Nucleus accumbens (tissue), 56 donors: Measurements from ENCODE around the gene LHFPL2.
A peak's percentile ranks its signal among the peaks of the same experiment; 100 is the strongest.
"Not testable (repeated sequence)": the region's sequence is repeated elsewhere in the genome, so short reads cannot be mapped to it uniquely, and the experiment has no call there.

Source experiments
- DNase-seq, 56 donors: peaks; one replicate each; lab custom pipeline; 2025; lab: John Stamatoyannopoulos, UW

Gene LHFPL2

DNA sequence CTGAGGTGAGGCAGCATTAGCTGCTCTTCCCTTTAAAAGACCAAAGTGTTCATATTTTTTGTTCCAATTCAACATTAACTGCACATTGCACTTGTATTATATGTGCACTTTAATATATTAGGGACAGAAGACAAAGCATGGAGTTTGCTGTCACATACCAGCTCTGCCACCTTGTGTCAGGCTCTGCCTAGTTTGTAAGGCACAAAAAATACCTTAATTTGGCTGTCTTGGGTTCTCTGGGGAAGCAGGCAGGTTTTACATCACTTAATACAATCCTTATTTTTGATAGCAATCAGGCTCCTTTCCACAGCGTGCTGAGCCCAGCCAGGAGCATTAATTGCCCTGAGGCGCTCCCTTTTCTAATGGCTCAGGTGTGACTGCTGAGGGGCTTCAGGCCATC is 156.3 kb downstream of the LHFPL2 start:
- DNase-seq: peak in 3 of 56 donors; percentile 3 to 32 (median 23)

DNA sequence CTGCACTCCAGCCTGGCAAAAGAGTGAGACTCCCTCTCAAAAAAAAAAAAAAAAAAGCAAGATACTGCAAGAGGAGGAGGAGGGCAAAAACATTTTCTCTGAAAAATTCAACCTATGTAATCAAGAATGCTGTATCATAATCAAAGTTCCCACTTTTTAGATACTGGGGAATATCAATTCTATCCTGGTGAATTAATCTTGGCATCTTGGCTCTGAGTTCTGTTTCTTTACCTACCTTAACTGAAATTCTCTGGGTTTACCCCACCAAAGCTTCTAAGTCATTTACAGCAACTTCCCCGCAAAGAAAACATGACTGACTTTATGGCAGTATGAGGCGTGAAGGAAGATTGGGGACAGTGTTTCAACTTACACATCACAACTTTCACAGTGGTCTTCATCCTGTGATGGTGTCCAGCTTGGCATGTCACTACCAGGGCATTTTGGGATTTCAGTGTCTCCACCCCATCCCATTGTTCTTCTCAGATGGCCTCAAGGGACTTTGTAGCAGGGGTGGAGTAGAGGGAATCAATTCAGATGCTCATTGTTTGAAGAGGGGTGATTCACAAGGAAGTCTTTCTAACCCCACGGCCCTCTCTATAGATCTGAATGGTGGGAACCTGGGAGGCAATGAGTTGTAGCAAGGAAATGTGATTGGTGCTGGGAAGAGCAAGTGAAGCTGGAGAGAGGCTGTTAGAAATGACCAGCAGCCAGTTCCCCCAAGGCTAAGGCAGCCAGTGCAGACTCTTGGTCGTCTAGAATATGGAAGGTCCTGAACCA is 157.7 kb downstream of the LHFPL2 start:
- DNase-seq: no peak

DNA sequence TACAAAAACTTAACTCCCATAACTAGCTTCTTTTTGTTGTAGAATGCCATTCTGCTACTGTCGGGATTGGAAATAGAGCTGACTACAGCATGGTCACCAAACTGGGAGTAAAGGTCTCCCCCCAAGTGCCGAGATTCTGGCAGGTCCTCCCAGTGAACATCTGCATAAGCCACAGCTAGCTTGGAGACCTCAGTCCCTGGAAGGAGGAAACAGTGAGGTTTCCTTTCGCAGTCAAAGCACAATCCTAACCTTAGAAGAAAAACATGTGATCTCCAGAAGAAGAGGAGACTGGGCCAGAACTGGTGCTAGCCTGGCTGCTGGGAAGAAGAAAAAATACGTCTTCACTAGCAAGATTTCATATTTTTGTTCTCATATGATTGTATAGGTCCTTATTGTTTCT is 160.7 kb downstream of the LHFPL2 start:
- no peak for DNase-seq

DNA sequence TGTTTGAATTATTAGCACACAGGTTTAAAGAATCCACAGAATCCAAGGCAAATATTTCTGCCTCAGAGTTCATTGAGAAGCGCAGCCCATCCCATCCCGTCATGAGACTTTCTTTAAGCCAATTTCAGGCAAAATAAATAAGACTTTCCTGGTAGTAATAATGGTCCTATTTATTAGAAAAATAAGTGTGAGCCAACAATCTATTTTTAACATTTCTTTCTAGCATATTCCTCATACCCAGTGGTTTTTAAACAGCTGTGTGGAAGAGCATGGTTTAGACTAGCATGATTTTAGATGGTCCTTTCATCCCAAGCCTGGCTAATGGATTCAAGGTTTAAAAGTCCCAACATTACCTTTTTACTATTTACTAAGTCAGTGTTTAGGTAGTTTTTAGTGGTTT is 162.4 kb downstream of the LHFPL2 start:
- no peak for DNase-seq

DNA sequence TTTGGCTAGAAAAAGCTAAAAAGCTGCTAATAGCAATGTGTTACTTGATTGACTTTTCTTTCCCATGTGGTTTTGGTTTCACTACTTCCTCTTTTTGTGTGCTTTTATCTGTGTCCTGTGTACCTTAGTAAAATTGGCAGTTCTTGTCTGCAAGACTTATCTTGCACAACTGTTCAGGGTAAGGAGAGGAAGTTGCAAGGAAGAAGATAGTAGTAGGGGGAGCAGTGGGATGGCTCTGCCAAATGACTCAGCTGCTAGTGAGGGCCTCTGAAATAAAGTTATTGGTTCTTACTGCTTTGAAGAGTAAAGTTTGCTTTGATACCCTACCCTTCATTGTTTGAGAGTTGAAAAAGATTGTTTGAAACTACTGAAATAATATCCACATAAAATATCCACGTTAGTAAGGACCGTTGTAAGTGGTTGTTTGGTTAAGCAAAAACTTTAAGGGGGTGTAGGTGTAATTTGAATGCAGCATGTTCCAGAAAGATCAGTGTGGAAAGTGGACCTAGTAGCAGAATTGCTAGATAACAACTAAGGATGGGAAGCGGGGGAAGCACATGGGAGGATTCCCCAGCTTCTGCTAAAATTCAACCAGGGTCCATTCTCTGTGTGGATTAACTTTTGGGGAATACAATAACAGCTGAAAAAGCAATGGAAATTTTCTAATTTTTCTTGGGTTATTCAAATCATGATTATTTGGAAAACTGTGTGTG is 164.6 kb downstream of the LHFPL2 start:
- DNase-seq: peak in 1 of 56 donors; percentile 12

DNA sequence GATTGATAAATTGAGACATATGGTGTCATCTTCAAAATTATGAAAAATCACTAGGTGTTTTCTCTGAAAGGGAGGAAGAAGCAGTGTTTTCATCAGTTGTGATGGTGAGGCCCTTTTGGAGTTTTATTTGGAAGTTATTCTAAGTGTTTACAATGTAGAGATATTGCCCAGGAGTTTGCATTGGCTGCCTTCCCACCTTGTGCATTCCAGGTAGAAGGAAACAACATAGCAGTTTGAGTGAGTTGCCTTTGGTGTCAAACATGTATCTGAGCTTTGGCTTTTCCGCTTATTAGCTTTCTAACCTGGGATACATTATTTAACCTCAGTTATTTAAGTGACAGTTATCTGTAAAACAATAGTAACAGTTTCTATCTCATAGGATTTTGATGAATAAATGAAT is 165.6 kb downstream of the LHFPL2 start:
- DNase-seq: no peak

DNA sequence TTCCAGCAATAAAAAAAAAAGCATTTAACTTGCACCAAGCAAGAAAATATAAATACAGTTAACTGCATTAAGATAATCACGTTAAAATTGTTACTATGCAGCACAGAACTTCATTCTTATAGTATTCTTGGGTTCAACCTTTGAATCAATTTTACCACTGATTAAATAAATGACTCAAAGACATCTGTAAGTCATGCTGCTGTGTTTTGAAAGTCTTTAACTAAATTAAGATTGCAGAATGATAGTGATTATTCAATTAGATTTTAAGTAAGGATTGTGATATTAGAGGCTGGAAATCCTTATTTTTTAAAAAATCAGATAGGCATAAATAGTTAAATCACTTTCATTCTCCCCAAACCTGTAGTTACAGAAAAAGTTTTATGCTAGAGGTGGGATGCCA is 171.8 kb downstream of the LHFPL2 start:
- no peak for DNase-seq

DNA sequence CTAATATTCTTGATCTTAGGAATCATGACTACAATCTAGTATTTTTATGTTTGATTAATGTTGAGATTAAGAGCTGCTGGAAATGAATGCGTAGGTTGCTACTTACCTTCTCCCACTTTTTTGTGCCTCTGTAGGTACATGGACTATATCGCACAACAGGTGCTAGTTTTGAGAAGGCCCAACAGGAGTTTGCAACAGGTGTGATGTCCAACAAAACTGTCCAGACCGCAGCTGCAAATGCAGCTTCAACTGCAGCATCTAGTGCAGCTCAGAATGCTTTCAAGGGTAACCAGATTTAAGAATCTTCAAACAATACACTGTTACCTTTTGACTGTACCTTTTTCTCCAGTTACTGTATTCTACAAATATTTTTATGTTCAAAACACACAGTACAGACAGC is 173.2 kb downstream of the LHFPL2 start:
- no peak for DNase-seq

DNA sequence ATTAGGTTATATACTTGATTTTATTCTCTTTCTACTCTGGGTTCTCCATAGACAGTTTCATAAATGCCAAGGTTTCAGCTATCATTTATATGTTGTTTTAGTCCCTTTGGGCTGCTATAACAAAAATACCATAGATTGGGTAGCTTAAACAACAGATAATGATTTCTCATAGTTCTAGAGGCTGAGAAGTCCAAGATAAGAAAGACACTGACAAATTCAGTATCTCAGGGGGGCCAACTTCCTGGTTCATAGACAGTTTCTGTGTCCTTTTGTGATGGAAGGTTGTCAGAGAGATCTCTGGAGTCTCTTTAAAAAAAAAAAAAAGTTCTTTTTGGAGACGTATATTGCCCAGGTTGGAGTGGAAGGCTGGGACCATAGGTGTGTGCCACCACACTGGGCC is 174.8 kb downstream of the LHFPL2 start:
- no peak for DNase-seq

DNA sequence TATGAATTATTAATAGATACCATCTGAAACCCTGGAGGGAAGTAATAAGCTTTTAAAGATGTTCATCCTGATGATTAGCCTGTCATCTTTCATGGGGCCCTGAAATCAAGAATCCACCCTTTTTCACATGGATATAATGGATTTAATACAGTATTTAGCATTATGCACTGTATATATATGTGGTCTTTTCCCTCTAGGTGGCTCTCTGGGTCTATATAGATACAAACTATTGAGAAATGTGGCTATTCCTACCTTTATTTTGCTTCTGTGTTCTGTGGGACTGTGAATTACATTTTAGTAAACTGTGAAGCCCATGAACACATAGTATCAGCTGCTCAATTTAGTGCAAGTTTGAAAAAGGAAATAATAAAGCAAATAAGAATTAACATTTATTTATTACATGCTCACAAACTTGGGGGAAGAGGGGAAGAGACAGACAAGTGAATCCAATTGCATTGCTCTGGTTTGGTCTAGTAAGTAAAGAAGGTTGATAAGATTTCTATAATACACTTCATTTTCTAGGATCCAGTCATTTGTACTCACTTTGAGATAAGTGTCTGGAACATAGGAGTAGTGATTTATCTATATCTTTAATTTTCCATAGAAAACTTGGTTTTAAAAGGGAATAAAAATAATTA is 176.0 kb downstream of the LHFPL2 start:
- DNase-seq: no peak

DNA sequence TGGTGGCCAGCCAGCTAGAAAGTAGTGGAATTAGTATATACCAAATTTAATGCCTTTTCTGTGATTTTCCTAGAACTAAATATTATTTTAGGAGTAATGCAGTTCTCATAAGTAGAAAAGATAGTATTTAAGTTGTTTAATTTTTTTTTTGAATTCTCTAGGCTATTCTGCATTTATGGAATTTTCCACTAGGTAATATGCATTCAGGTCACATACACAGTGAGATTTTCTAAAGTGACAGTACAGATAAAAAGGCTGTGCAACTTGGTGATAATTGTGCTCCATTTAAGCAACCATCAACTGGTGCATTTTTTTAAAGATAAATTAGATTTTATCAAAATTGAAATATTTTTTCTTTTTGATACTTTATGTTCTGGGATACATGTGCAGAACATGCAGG is 176.7 kb downstream of the LHFPL2 start:
- DNase-seq: no peak

DNA sequence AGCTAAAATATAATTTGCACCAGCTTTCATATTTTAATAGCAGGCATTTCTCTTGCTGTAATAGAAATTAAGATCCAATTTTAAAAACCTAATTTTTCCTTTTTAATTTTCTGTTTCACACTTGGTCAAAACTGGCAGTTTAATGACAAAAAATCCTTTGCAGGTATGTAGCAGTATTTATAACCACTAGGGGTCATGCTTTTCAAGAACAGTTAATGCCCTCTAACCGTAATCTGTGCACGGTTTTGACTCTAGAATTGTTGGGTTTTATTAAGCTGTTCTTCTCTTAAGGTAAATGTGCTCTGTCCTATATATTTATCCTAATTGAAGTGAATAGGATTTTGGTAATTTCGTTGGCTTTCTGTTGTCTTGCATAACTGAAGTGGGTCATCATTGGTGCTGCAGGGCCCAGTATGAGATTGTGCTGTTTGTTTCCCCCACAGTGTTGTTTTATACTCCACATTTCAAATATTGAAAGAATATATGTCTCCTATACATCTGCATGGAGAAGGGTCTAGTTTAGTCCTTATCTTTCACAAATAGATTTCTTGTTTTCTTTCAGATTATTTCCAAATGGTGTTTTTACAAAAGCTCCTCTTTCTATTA is 180.7 kb downstream of the LHFPL2 start:
- no peak for DNase-seq

DNA sequence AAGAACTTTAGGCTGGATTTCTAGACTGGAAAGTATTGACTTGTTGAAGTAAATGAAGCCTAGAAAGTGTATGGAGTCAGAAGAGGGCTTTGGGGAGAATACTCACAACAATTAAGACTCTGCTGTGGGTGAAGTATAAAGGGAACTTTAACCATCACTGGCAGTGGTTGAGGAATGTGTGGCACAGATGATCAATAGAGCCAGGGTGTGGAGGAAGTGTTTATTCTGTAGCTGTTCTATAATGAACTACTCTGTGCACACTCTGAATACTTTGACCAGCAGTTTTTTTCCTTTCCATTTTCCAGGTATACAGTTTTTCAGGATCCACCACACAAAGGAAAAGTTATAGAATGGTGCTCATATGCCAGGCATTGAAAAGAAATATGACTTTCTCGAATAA is 181.4 kb downstream of the LHFPL2 start:
- no peak for DNase-seq

DNA sequence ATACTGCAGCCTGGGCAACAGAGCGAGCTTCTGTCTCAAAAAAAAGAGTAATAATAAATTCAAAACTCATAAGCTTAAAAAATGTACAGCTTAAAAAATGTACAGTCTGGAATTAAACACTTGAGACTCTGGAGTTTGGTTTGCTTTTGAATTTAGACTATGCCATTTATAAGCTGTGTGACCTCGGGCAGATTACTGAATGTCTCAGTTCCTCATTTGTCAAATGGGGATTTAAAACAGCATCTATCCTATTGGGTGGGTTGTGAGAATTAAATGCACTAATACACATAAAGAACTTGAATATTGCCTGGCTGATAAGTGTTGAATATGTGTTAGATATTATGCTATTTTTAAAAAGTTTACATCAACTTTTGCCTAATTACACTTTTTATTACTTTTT is 189.7 kb downstream of the LHFPL2 start:
- DNase-seq: no peak

DNA sequence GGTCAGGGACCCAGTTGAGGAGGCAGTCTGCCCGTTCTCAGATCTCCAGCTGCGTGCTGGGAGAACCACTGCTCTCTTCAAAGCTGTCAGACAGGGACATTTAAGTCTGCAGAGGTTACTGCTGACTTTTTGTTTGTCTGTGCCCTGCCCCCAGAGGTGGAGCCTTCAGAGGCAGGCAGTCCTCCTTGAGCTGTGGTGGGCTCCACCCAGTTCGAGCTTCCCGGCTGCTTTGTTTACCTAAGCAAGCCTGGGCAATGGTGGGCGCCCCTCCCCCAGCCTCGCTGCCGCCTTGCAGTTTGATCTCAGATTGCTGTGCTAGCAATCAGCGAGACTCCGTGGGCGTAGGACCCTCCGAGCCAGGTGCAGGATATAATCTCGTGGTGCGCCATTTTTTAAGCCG is 191.1 kb downstream of the LHFPL2 start:
- not testable (repeated sequence) for DNase-seq

DNA sequence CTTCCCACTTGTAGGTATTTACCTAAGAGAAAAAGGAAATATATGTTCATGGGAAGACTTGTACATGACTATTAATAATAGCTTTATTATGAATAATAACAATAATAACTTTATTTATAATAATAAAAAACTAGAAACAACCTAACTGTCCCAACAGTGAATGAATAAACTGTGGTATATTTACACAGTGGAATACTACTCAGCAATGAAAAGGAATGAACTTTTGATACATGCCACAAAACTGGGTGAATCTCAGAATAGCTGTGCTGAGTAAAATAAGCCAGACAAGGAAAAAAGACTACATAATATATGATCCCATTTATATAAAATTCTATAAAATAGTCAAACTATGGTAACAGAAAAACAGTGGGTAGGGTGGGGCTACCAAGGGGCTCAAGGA is 199.5 kb downstream of the LHFPL2 start:
- no peak for DNase-seq

DNA sequence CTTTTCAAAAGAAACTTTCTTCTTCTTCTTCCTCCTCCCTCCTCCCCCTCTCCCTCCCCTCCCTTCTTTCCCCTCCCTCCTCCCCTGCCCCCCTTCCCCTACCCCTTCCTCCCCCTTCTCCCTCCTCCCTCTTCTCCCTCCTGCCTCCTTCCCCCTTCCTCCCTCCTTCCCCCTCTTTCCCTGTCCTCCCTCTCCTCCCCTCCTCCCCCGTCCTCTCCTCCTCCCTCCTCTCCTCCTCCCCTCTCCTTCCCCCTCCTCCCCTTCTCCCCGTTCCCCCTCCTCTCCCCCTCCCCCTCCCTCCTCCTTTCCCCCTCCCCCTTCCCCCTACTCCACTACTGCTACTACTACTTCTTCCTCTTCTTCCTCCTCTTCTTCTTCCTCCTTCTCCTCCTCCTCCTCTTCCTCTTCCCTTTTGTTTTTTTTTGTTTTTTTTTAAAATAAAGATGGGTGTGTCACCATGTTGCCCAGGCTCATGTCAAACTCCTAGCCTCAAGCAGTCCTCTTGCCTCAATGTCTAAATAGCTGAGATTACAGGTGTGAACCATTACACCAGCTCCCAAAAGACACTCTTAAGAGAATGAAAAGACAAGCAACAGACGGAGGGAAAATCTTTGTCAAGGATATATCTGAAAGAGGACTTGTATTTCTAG is 200.7 kb downstream of the LHFPL2 start:
- DNase-seq: no peak
